OCI-LY3 (cell line): ENCODE data around the gene COL4A2.

Experiments
- EZH2phosphoT487 ChIP-seq: fragments of 200-600 bp; shearing (Covaris generic); IDR thresholded peaks from 2 replicates; pipeline ENCODE4 v1.6.1; 2018; ENCODE audit warnings: antibody characterized with exemption, mixed run types, low read depth
- TF ChIP-seq, protein P1 (sequence below): fragments of 200-600, 300-600 bp; sonication (generic); IDR thresholded peaks from 2 replicates; pipeline ENCODE4 v1.5.1; 2014; ENCODE audit warnings: antibody characterized with exemption, low read length, low read depth

DNA sequence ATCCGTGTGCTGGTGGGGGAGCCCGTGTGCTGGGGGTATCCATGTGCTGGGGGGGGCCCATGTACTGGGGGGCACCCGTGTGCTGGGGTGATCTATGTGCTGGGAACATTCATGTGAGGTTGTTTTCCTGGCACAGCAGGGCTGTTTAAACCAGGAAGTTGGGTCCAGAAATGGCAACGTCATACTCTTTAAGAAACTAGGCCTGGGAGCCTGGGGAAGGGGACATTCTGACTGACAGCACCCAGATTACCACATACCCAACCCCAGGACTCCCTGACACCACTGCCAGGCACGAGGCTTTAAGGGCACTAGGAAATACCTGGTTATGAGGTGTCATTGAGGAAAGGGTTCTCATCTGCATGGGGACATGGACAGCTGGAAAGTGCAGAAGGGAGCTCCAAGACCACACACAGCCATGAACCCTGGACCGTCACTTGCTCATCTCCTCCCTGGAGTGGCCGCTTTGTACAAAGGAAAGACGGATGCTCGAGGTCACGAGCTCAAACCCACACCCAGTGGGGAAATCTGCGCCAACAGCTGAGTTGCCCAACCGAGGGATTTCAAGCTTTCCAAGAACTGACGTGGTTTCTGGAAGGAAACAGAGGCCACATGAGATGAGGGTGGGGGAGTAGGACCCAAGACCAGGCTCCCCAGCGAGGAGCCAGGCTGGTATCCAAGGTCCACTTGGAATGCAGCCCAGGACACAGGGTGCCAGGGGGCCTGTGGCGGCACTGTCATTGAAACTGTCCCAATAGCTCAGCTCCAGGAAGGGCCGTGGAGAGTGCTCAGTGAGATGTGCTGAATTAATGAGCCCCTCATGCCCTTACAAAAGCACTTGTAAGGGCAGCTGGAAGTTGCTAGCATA, 213.6 kb downstream of the COL4A2 start:
- TF ChIP-seq, protein P1, sequence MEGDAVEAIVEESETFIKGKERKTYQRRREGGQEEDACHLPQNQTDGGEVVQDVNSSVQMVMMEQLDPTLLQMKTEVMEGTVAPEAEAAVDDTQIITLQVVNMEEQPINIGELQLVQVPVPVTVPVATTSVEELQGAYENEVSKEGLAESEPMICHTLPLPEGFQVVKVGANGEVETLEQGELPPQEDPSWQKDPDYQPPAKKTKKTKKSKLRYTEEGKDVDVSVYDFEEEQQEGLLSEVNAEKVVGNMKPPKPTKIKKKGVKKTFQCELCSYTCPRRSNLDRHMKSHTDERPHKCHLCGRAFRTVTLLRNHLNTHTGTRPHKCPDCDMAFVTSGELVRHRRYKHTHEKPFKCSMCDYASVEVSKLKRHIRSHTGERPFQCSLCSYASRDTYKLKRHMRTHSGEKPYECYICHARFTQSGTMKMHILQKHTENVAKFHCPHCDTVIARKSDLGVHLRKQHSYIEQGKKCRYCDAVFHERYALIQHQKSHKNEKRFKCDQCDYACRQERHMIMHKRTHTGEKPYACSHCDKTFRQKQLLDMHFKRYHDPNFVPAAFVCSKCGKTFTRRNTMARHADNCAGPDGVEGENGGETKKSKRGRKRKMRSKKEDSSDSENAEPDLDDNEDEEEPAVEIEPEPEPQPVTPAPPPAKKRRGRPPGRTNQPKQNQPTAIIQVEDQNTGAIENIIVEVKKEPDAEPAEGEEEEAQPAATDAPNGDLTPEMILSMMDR: no peak
- TF ChIP-seq EZH2phosphoT487: no peak
